ENCODE results near the gene CNBD2.
"Not testable (repeated sequence)": the region's sequence is repeated elsewhere in the genome, so short reads cannot be mapped to it uniquely, and the experiment has no call there.

The CNBD2 gene

GRCh38 chr20:36004045-36004444 lies 35.7 kb downstream of the CNBD2 start:
- H3K9me3 ChIP-seq (replicated peaks in 1 of 11): peaks cover 33 to 40% (median 37%) of the 10 kb centered on the region in 11 experiments
- H3K4me1 ChIP-seq: no peaks in the 10 kb centered on the region
- H3K36me3 ChIP-seq: no peaks in the 10 kb centered on the region
- no peak overlapping the region for H3K4me2 ChIP-seq
- no peak for TF ChIP-seq Cebpa-rat (IDR thresholded peaks at IDR 0.05)
- H3K4me3 ChIP-seq: no peak overlapping the region
- H3K27me3 ChIP-seq: no peaks in the 10 kb centered on the region
- no peak overlapping the region for H3K9ac ChIP-seq
- H4K20me1 ChIP-seq: no peaks in the 10 kb centered on the region
- H3K27ac ChIP-seq: no peak overlapping the region

- Histone ChIP-seq H4K20me1 (no peaks in the 10 kb centered on the region), H3K4me2 (no peak overlapping the region), H3K4me3 (no peak overlapping the region), H3K4me1 (no peaks in the 10 kb centered on the region), H3K27ac (no peak overlapping the region), H3K9me3 (replicated peaks in 1 of 11) (peaks cover 7 to 11% (median 10%) of the 10 kb centered on the region in 11 experiments; a peak in 21 of 22 replicates), H3K36me3 (no peaks in the 10 kb centered on the region), H3K27me3 (no peaks in the 10 kb centered on the region), H3K9ac (no peak overlapping the region)
- no peak for TF ChIP-seq Cebpa-rat (IDR thresholded peaks at IDR 0.05)
These were observed 40.2 kb downstream of the CNBD2 start for GRCh38 chr20:36008461-36009035.

GRCh38 chr20:36010076-36010475 lies 41.7 kb downstream of the CNBD2 start:
- TF ChIP-seq Cebpa-rat (IDR thresholded peaks at IDR 0.05): no peak
- no peaks in the 10 kb centered on the region for H3K9me3 ChIP-seq (replicated peaks in 1 of 11)
- no peak overlapping the region for H3K4me3 ChIP-seq
- H3K27ac ChIP-seq: no peak overlapping the region
- no peaks in the 10 kb centered on the region for H3K27me3 ChIP-seq
- H3K9ac ChIP-seq: no peak overlapping the region
- H4K20me1 ChIP-seq: no peaks in the 10 kb centered on the region
- no peaks in the 10 kb centered on the region for H3K4me1 ChIP-seq
- no peaks in the 10 kb centered on the region for H3K36me3 ChIP-seq
- no peak overlapping the region for H3K4me2 ChIP-seq

GRCh38 chr20:36010825-36011224 lies 42.4 kb downstream of the CNBD2 start:
- no peaks in the 10 kb centered on the region for H4K20me1 ChIP-seq
- H3K27ac ChIP-seq: no peak overlapping the region
- no peaks in the 10 kb centered on the region for H3K36me3 ChIP-seq
- H3K4me3 ChIP-seq: no peak overlapping the region
- no peaks in the 10 kb centered on the region for H3K27me3 ChIP-seq
- H3K4me2 ChIP-seq: no peak overlapping the region
- H3K9ac ChIP-seq: no peak overlapping the region
- no peaks in the 10 kb centered on the region for H3K4me1 ChIP-seq
- no peak for TF ChIP-seq Cebpa-rat (IDR thresholded peaks at IDR 0.05)
- no peaks in the 10 kb centered on the region for H3K9me3 ChIP-seq (replicated peaks in 1 of 11)

- peaks cover 0 to 6% (median 0%) of the 10 kb centered on the region in 10 experiments; a peak in 1 of 20 replicates for H3K4me1 ChIP-seq
- no peak for TF ChIP-seq Cebpa-rat (IDR thresholded peaks at IDR 0.05)
- H3K27ac ChIP-seq: no peak overlapping the region
- H4K20me1 ChIP-seq: no peaks in the 10 kb centered on the region
- H3K9me3 ChIP-seq (replicated peaks in 1 of 11): no peaks in the 10 kb centered on the region
- H3K27me3 ChIP-seq: no peaks in the 10 kb centered on the region
- no peak overlapping the region for H3K4me3 ChIP-seq
- no peak overlapping the region for H3K4me2 ChIP-seq
- H3K9ac ChIP-seq: no peak overlapping the region
- no peaks in the 10 kb centered on the region for H3K36me3 ChIP-seq
These were observed 47.5 kb downstream of the CNBD2 start for GRCh38 chr20:36015806-36016403.

- Histone ChIP-seq H3K4me2 (no peak overlapping the region), H3K27ac (no peak overlapping the region), H3K27me3 (no peaks in the 10 kb centered on the region), H3K9me3 (replicated peaks in 1 of 11) (no peaks in the 10 kb centered on the region), H3K4me1 (peaks cover 0 to 6% (median 0%) of the 10 kb centered on the region in 10 experiments; a peak in 1 of 20 replicates), H3K9ac (no peak overlapping the region), H3K36me3 (no peaks in the 10 kb centered on the region), H3K4me3 (no peak overlapping the region), H4K20me1 (no peaks in the 10 kb centered on the region)
- TF ChIP-seq Cebpa-rat (IDR thresholded peaks at IDR 0.05): no peak
These were observed 48.9 kb downstream of the CNBD2 start for GRCh38 chr20:36017048-36017951.

GRCh38 chr20:36018208-36018988 lies 50.0 kb downstream of the CNBD2 start:
- H3K4me3 ChIP-seq: no peak overlapping the region
- H3K4me1 ChIP-seq: peaks cover 0 to 6% (median 0%) of the 10 kb centered on the region in 10 experiments; a peak in 1 of 20 replicates
- no peaks in the 10 kb centered on the region for H3K9me3 ChIP-seq (replicated peaks in 1 of 11)
- H4K20me1 ChIP-seq: no peaks in the 10 kb centered on the region
- H3K27me3 ChIP-seq: no peaks in the 10 kb centered on the region
- no peak overlapping the region for H3K4me2 ChIP-seq
- no peaks in the 10 kb centered on the region for H3K36me3 ChIP-seq
- H3K27ac ChIP-seq: no peak overlapping the region
- no peak overlapping the region for H3K9ac ChIP-seq
- no peak for TF ChIP-seq Cebpa-rat (IDR thresholded peaks at IDR 0.05)

- not testable (repeated sequence) for H3K9ac ChIP-seq; H3K4me1 ChIP-seq; H3K4me2 ChIP-seq; H3K36me3 ChIP-seq; H3K4me3 ChIP-seq; H4K20me1 ChIP-seq; H3K27ac ChIP-seq; H3K9me3 ChIP-seq (replicated peaks in 1 of 11); H3K27me3 ChIP-seq
These were observed 57.7 kb downstream of the CNBD2 start for GRCh38 chr20:36026131-36026530.

All from BLaER1 treated with 17β-estradiol and CSF1 and Interleukin-3, amounts not matched to agents 10 nM and 100 nM (cell line).